ENCODE data around the gene PROM1. TPM values are rescaled to one million over a fixed set of nuclear protein-coding genes. Genes with fewer than 3 reads are reported as not detected.

The PROM1 gene
- total RNA-seq, 1 experiment from 2014 or later, result not detected

DNA sequence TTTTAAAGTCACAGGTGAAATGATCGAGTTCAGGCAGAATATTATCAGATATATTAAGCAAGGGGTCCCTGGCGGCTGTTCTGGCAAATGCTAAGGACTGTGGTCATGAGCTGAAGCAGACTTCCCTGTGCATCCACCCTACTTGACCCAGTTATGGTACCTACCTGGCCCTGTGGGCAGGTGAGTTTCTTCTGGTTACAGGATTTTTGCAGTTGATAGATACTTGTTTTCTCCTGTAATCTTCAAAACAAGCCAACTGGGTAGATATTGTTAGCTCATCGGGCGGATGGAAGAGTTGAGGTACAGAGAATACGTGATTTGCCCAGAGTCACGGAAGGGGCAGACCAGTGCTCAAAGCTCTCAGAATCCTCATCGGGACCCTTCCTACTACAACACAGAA lies 18.5 kb upstream of the PROM1 start:
- intact Hi-C loops (cut with micrococcal nuclease), result no loop called here
- no TSS peak for BruUV-seq (replicated peaks)
- H3K4me2 ChIP-seq (ENCODE audit: low read length), result no peak overlapping the region
- no peak for ATAC-seq
- no peaks in the 10 kb centered on the region for H3K9me2 ChIP-seq (replicated peaks; ENCODE audit: low read length)
- no peaks in the 10 kb centered on the region for H3K4me1 ChIP-seq (ENCODE audit: insufficient read depth, low read length)
- no peak overlapping the region for H3K27ac ChIP-seq (ENCODE audit: low read length)
- no peak overlapping the region for H2AFZ ChIP-seq (ENCODE audit: low read length)
- ChIA-PET POLR2A (ENCODE audit: unreplicated experiment) (no interaction called here), CTCF (no interaction called here)
- H4K20me1 ChIP-seq (ENCODE audit: low read length), result no peaks in the 10 kb centered on the region
- peaks cover 49% of the 10 kb centered on the region for H3K27me3 ChIP-seq (ENCODE audit: low read length)
- TF ChIP-seq, protein P1, sequence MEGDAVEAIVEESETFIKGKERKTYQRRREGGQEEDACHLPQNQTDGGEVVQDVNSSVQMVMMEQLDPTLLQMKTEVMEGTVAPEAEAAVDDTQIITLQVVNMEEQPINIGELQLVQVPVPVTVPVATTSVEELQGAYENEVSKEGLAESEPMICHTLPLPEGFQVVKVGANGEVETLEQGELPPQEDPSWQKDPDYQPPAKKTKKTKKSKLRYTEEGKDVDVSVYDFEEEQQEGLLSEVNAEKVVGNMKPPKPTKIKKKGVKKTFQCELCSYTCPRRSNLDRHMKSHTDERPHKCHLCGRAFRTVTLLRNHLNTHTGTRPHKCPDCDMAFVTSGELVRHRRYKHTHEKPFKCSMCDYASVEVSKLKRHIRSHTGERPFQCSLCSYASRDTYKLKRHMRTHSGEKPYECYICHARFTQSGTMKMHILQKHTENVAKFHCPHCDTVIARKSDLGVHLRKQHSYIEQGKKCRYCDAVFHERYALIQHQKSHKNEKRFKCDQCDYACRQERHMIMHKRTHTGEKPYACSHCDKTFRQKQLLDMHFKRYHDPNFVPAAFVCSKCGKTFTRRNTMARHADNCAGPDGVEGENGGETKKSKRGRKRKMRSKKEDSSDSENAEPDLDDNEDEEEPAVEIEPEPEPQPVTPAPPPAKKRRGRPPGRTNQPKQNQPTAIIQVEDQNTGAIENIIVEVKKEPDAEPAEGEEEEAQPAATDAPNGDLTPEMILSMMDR (conservative IDR thresholded peaks at IDR 0.05; ENCODE audit: low read depth, low read length), result no peak
- TF ChIP-seq EZH2 (IDR thresholded peaks at IDR 0.05; ENCODE audit: low read length, unreplicated experiment), result no peak
- no peak for TF ChIP-seq EZH2phosphoT487 (IDR thresholded peaks at IDR 0.05; ENCODE audit: borderline replicate concordance, low read length)
- H3K9ac ChIP-seq (ENCODE audit: low read length), result no peak overlapping the region
- H3K79me2 ChIP-seq (ENCODE audit: low read length), result no peaks in the 10 kb centered on the region
- no peaks in the 10 kb centered on the region for H3K36me3 ChIP-seq (ENCODE audit: low read depth, low read length)
- H3K4me3 ChIP-seq (ENCODE audit: low read length), result no peak overlapping the region
- H3F3A ChIP-seq (ENCODE audit: low read length, unreplicated experiment), result no peaks in the 10 kb centered on the region
- H3K9me3 ChIP-seq (ENCODE audit: low read length), result no peaks in the 10 kb centered on the region
- DNase-seq, result no peak

DNA sequence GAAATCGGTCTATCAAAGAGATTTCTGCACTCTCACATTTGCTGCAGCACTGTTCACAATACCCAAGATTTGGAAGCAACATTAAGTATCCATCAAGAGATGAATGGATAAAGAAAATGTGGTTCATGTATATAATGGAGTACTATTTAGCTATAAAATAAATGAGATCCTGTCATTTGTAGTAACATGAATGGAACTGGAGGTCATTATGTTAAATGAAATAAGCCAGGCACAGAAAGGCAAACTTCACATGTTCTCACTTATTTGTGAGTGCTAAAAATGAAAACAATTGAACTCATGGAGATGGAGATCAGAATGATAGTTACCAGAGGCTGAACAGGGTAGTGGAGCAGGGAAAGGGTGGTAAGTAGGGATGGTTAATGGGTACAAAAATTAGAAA lies 17.0 kb upstream of the PROM1 start:
- H3K36me3 ChIP-seq (ENCODE audit: low read depth, low read length), result no peaks in the 10 kb centered on the region
- POLR2A ChIA-PET (ENCODE audit: unreplicated experiment), result no interaction called here
- no peaks in the 10 kb centered on the region for H3K9me2 ChIP-seq (replicated peaks; ENCODE audit: low read length)
- H3K4me3 ChIP-seq (ENCODE audit: low read length), result no peak overlapping the region
- H3K4me2 ChIP-seq (ENCODE audit: low read length), result no peak overlapping the region
- no peaks in the 10 kb centered on the region for H3K4me1 ChIP-seq (ENCODE audit: insufficient read depth, low read length)
- no peak overlapping the region for H3K9ac ChIP-seq (ENCODE audit: low read length)
- no peaks in the 10 kb centered on the region for H4K20me1 ChIP-seq (ENCODE audit: low read length)
- no peak for ATAC-seq
- intact Hi-C loops (cut with micrococcal nuclease), result no loop called here
- TF ChIP-seq, protein P1 (conservative IDR thresholded peaks at IDR 0.05; ENCODE audit: low read depth, low read length), result no peak
- no peak for TF ChIP-seq EZH2 (IDR thresholded peaks at IDR 0.05; ENCODE audit: low read length, unreplicated experiment)
- no peak for TF ChIP-seq EZH2phosphoT487 (IDR thresholded peaks at IDR 0.05; ENCODE audit: borderline replicate concordance, low read length)
- H3K27me3 ChIP-seq (ENCODE audit: low read length), result peaks cover 61% of the 10 kb centered on the region
- BruUV-seq (replicated peaks), result no TSS peak
- H3K79me2 ChIP-seq (ENCODE audit: low read length), result no peaks in the 10 kb centered on the region
- no peaks in the 10 kb centered on the region for H3F3A ChIP-seq (ENCODE audit: low read length, unreplicated experiment)
- no peak overlapping the region for H3K27ac ChIP-seq (ENCODE audit: low read length)
- no peaks in the 10 kb centered on the region for H3K9me3 ChIP-seq (ENCODE audit: low read length)
- CTCF ChIA-PET, result no interaction called here
- no peak overlapping the region for H2AFZ ChIP-seq (ENCODE audit: low read length)
- DNase-seq, result no peak

DNA sequence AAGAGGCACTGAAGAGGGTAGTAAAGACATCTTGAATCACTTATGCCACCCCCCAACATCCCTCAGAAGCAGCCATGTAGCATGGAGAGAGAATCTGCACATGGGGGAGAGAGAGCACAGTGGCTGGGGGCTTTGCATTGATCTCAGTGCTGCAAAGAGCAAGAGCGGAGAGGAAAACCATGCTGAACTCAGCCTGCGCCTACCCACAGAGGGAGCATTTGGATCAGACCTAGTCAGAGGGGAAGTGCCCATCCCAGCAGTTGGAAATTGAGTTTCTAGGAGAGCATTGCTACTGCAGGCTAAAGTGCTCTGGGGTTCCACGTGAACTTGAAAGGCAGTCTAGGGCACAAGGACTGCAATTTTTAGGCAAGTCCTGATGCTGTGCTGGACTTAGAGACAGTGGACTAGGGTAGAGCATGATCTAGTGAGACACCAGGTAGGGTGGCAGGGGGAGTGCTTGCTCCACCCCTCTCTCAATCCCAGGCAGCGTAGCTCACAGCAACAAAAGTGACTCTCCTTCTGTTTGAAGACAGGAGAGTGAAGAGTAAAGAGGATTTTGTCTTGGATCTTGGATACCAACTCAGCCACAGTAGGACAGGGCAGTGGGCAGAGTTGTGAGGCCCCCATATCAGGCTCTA lies 9.0 kb upstream of the PROM1 start:
- CTCF ChIA-PET, result no interaction called here

More for the DNA sequence above, 9.0 kb upstream of the PROM1 start:
- Histone ChIP-seq H4K20me1 (ENCODE audit: low read length) (no peaks in the 10 kb centered on the region), H3K36me3 (ENCODE audit: low read depth, low read length) (no peaks in the 10 kb centered on the region), H3F3A (ENCODE audit: low read length, unreplicated experiment) (no peaks in the 10 kb centered on the region), H2AFZ (ENCODE audit: low read length) (no peak overlapping the region), H3K9me2 (replicated peaks; ENCODE audit: low read length) (no peaks in the 10 kb centered on the region), H3K9ac (ENCODE audit: low read length) (no peak overlapping the region), H3K4me1 (ENCODE audit: insufficient read depth, low read length) (no peaks in the 10 kb centered on the region), H3K79me2 (ENCODE audit: low read length) (no peaks in the 10 kb centered on the region), H3K9me3 (ENCODE audit: low read length) (no peaks in the 10 kb centered on the region), H3K4me2 (ENCODE audit: low read length) (no peak overlapping the region), H3K27me3 (ENCODE audit: low read length) (peaks cover 81% of the 10 kb centered on the region), H3K4me3 (ENCODE audit: low read length) (no peak overlapping the region), H3K27ac (ENCODE audit: low read length) (no peak overlapping the region)
- TF ChIP-seq EZH2 (IDR thresholded peaks at IDR 0.05; ENCODE audit: low read length, unreplicated experiment), result no peak
- TF ChIP-seq, protein P1 (conservative IDR thresholded peaks at IDR 0.05; ENCODE audit: low read depth, low read length), result no peak
- no peak for TF ChIP-seq EZH2phosphoT487 (IDR thresholded peaks at IDR 0.05; ENCODE audit: borderline replicate concordance, low read length)
- ATAC-seq, result no peak
- no TSS peak for BruUV-seq (replicated peaks)
- no peak for DNase-seq
- POLR2A ChIA-PET (ENCODE audit: unreplicated experiment), result no interaction called here
- intact Hi-C loops (cut with micrococcal nuclease), result no loop called here
